ENCODE data around the gene HAUS6. TPM values are rescaled to one million over a fixed set of nuclear protein-coding genes. Genes with fewer than 3 reads are reported as not detected.
A peak's percentile ranks its signal among the peaks of the same experiment; 100 is the strongest.

The HAUS6 gene
- total and polyA plus RNA-seq, 2 of the 4 experiments (the other 2 are of a cell fraction): 5.8 to 13.3 TPM

- DNase-seq (peak; percentile 64), ATAC-seq (ENCODE audit: low read depth) (no peak)
- H3K27ac ChIP-seq (ENCODE audit: insufficient read depth, low read length): no peak overlapping the region
- no peaks in the 10 kb centered on the region for H3K27me3 ChIP-seq (ENCODE audit: control insufficient read depth, insufficient read depth, low read length)
- H4K91ac ChIP-seq (ENCODE audit: insufficient read depth, low read depth, low read length): no peak overlapping the region
- H3K4me3 ChIP-seq (ENCODE audit: insufficient read depth, low read depth, low read length): no peak overlapping the region
- no peak overlapping the region for H2BK120ac ChIP-seq (ENCODE audit: low read depth, low read length)
- dilution Hi-C loops (cut with HindIII; ENCODE audit: low sequenced_read_pairs, unreplicated experiment): no loop called here
- peaks cover 8% of the 10 kb centered on the region; the same call in 1 of the 2 replicates for H3K4me1 ChIP-seq (ENCODE audit: control insufficient read depth, insufficient read depth, low read length)
- no peak overlapping the region for H2BK15ac ChIP-seq (ENCODE audit: low read depth, low read length)
- H3K9me3 ChIP-seq (ENCODE audit: control insufficient read depth, insufficient read depth, low read length): no peaks in the 10 kb centered on the region
- H3K4ac ChIP-seq (ENCODE audit: low read depth, low read length): no peak overlapping the region
- H3K14ac ChIP-seq (replicated peaks; ENCODE audit: low read depth, low read length): no peak overlapping the region
- H4K20me1 ChIP-seq (ENCODE audit: insufficient read depth, low read length): no peaks in the 10 kb centered on the region
- H2BK20ac ChIP-seq (ENCODE audit: low read depth, low read length): no peak overlapping the region
- 0 out of 2 replicates have a peak overlapping the region, but pooled peaks have one; percentile 5 for H3K23ac ChIP-seq (ENCODE audit: low read depth, low read length)
- no peak overlapping the region for H3K18ac ChIP-seq (ENCODE audit: low read depth, low read length)
- in situ Hi-C loops (cut with MboI; ENCODE audit: low sequenced_read_pairs): no loop called here
- no peak overlapping the region for H4K5ac ChIP-seq (ENCODE audit: low read depth, low read length)
- H2BK5ac ChIP-seq (ENCODE audit: low read depth, low read length, poor library complexity, severe bottlenecking): peak overlapping the region; percentile 4
- intact Hi-C loops (cut with micrococcal nuclease): no loop called here
- ChIA-PET POLR2A (ENCODE audit: unreplicated experiment) (no interaction called here), CTCF (no interaction called here)
- no peak overlapping the region for H4K8ac ChIP-seq (ENCODE audit: low read depth in 2 of 2, low read length in 2 of 2)
- peaks cover 16% of the 10 kb centered on the region for H3K9me1 ChIP-seq (ENCODE audit: insufficient read depth, low read length)
- H3K4me2 ChIP-seq (ENCODE audit: low read depth, low read length): no peak overlapping the region
- H2AFZ ChIP-seq (replicated peaks; ENCODE audit: low read length, poor library complexity): peak overlapping the region; percentile 37
- H2AK5ac ChIP-seq (ENCODE audit: low read depth, low read length): peak overlapping the region; percentile 25; the same call in 1 of the 2 replicates
- peak overlapping the region; percentile 60 for H2AK9ac ChIP-seq (replicated peaks; ENCODE audit: low read depth, low read length, poor library complexity)
- BruUV-seq (replicated peaks): no TSS peak
- TF ChIP-seq USF2 (IDR thresholded peaks at IDR 0.05; ENCODE audit: low read depth, low read length): peak; percentile 43; the same call in 1 of the 2 replicates
- no peak for TF ChIP-seq CTCF (conservative IDR thresholded peaks at IDR 0.05; ENCODE audit: low read depth, low read length)
- TF ChIP-seq MAFK (IDR thresholded peaks at IDR 0.05; ENCODE audit: low read depth, low read length): peak; percentile 43; the same call in 1 of the 2 replicates
- peak; percentile 52 for TF ChIP-seq CEBPB (IDR thresholded peaks at IDR 0.05; ENCODE audit: low read depth, low read length)
- no peak for TF ChIP-seq MAZ (IDR thresholded peaks at IDR 0.05; ENCODE audit: borderline replicate concordance, low read depth, low read length)
- H3K79me1 ChIP-seq (ENCODE audit: low read depth in 1 of 2, low read length in 2 of 2): peaks cover 24 to 72% of the 10 kb centered on the region in 2 experiments
- peaks cover 49% of the 10 kb centered on the region for H3K36me3 ChIP-seq (ENCODE audit: control insufficient read depth, insufficient read depth, low read length)
- no peak overlapping the region for H3K9ac ChIP-seq (ENCODE audit: low read depth, low read length)
- WGBS, 2 experiments (ENCODE audit: extremely low coverage in 2 of 2, insufficient read length in 1 of 2): no CpG with 5 or more reads among the region's 10 CpGs
- H3K56ac ChIP-seq (ENCODE audit: extremely low read depth, insufficient read depth, low read length): no peak overlapping the region
Observed at GRCh38 chr9:19116107-19116790, 13.5 kb upstream of the HAUS6 start.

All from IMR-90 (cell line).